NCI-H524 (cell line): ENCODE results near the gene QPRT.
"Not testable (repeated sequence)": the region's sequence is repeated elsewhere in the genome, so short reads cannot be mapped to it uniquely, and the experiment has no call there.

Experiments used
- DNase-seq, 2 experiments: peaks; one replicate each; lab custom pipeline; 2025; lab: John Stamatoyannopoulos, UW

The QPRT gene

DNA sequence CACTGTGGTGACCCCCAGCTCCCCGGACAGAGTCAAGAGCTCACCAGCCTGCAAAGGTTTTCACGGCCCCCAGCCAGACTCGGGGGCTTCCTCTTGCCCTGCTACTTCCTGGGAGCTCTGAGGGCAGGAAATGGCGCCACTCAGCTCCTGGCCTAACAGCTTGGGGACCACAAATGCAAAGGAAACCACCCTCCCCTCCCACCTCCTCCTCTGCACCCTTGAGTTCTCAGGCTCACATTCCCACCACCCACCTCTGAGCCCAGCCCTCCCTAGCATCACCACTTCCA lies 16.3 kb upstream of the QPRT start:
- DNase-seq, result no peak

DNA sequence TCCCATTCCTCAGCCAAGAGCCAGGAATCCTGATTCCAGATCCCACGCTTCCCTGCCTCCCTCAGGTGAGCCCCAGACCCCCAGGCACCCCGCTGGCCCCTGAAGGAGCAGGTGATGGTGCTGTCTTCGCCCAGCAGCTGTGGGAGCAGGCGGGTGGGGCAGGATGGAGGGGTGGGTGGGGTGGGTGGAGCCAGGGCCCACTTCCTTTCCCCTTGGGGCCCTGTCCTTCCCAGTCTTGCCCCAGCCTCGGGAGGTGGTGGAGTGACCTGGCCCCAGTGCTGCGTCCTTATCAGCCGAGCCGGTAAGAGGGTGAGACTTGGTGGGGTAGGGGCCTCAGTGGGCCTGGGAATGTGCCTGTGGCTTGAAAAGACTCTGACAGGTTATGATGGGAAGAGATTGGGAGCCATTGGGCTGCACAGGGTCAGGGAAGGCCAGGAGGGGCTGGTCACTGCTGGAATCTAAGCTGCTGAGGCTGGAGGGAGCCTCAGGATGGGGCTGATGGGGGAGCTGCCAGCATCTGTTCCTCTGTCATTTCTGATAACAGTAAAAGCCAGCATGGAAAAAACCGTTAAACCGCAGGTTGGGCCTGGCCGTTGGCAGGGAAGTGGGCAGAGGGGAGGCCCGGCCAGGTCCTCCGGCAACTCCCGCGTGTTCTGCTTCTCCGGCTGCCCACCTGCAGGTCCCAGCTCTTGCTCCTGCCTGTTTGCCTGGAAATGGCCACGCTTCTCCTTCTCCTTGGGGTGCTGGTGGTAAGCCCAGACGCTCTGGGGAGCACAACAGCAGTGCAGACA lies 15.8 kb upstream of the QPRT start, which contains the start of gene SPN:
SPN (plus strand) TSS at position 232 of the 791 bp plus-strand sequence; CDS start at position 714, 482 bp downstream.
- no peak for DNase-seq

DNA sequence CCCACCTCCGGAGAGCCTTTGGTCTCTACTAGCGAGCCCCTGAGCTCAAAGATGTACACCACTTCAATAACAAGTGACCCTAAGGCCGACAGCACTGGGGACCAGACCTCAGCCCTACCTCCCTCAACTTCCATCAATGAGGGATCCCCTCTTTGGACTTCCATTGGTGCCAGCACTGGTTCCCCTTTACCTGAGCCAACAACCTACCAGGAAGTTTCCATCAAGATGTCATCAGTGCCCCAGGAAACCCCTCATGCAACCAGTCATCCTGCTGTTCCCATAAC lies 15.2 kb upstream of the QPRT start:
- no peak for DNase-seq

DNA sequence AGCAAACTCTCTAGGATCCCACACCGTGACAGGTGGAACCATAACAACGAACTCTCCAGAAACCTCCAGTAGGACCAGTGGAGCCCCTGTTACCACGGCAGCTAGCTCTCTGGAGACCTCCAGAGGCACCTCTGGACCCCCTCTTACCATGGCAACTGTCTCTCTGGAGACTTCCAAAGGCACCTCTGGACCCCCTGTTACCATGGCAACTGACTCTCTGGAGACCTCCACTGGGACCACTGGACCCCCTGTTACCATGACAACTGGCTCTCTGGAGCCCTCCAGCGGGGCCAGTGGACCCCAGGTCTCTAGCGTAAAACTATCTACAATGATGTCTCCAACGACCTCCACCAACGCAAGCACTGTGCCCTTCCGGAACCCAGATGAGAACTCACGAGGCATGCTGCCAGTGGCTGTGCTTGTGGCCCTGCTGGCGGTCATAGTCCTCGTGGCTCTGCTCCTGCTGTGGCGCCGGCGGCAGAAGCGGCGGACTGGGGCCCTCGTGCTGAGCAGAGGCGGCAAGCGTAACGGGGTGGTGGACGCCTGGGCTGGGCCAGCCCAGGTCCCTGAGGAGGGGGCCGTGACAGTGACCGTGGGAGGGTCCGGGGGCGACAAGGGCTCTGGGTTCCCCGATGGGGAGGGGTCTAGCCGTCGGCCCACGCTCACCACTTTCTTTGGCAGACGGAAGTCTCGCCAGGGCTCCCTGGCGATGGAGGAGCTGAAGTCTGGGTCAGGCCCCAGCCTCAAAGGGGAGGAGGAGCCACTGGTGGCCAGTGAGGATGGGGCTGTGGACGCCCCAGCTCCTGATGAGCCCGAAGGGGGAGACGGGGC lies 14.7 kb upstream of the QPRT start:
- peak in 1 of 2 experiments; percentile 20 for DNase-seq

DNA sequence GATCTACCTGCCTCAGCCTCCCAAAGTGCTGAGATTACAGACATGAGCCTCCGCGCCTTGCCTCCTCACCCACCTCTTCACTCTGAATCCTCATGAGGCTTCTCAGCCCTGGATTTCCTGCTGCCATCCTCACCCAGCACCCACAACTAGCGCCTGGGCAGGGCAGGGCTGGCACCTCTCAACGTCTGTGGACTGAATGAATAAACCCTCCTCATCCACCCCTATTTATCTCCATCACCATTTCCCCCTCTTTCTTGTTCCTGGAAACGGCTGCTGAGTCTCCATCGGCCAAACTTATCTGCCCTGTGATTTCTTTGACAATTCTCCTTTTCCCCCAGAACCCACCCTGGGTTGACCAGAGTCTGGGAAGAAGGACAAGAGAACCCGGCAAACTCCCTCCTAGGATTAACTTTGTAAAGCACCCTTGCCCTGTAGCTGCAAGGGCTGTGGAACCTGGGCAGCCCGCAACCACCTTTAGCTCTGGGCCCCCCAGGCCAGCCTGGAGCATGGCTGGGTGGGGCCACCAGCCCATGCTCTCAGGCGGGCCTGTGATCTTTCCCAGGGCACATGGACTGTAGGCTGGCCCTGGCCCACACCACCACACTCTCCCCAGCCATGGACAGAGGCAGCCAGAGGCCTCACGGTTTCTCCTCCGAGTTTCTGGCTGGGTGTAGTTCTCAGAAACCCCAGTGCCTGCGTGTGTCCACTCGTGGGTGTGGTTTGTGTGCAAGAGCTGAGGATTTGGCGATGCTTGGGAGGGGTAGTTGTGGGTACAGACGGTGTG lies 13.5 kb upstream of the QPRT start:
- no peak for DNase-seq

DNA sequence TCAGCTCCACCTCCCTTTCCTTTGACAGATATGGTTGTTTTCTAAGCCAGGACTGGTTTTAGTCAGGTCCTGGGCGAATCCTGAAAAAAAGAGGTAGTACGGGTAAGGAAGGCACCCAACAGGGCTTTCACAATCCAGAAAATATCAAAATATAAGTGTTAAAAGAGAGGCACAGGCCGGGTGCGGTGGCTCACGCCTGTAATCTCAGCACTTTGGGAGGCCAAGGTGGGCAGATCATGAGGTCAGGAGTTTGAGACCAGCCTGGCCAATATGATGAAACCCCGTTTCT lies 11.7 kb upstream of the QPRT start:
- DNase-seq, result not testable (repeated sequence)

DNA sequence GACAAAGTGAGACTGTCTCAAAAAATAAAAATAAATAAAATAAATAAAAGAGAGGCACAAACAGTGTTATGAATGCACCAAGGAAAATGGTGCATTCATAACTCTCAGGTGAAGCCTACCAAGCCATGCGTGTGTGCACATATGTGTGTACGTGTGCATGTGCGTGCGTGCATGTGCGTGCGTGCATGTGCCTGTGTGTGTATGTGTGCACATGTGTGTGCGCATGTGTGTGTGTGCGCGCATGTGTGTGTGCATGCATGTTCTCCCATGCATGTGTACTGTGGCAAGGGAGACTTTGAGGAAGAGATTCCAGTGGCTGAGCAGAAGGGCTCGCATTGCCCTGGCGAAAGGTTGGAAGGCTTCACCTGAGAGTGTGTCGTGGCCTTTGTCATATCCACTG lies 11.2 kb upstream of the QPRT start:
- DNase-seq, result no peak

DNA sequence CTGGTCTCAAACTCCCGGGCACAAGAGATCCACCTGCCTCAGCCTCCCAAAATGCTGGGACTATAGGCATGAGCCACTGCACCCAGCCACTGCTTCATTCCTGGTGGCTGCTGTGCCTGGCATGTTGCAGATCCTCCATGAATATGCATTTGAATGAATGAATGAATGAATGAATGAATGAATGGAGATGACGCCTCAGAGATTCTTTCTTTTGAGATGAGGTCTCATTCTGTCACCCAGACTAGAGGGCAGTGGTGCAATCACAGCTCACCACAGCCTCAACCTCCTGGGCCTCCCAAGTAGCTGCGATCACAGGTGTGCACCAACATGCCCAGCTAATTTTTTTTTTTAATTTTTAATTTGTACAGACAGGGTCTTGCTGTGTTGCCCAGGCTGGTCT lies 10.7 kb upstream of the QPRT start:
- no peak for DNase-seq

DNA sequence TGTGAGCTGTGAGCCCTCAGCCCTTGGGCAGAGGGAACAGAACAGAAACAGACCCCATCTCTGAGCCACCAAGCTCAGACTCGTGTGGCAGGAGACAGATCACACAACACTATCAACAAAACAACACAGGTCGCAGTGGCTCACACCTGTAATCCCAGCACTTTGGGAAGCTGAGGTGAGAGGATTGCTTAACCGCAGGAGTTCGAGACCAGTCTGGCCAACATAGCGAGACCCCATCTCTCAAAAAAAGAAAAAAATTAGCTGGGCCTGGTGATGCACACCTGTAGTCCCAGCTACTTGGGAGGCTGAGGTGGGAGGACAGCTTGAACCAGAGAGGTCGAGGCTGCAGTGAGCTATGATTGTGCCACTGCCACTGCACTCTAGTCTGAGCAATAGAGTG lies 5.5 kb upstream of the QPRT start:
- DNase-seq, result no peak

DNA sequence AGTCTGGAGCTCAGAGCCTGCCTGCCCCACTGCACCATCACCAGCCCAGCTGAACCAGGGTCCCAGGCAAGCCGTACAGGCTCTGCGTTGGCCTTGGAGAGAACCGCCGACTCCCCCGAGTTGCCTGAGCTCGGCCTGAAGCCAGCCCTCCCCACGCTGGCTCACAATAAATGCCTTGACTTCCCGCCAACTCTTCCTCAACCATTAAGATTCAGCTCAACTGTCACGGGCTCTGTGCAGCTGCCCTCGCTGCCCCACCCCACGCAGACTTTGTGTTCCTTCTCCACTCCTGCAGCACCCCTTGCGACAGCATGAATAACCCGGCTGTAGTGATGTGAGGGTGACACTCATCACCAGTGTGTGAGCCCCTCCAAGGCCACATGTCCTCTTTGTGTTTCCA lies 4.8 kb upstream of the QPRT start:
- no peak for DNase-seq

DNA sequence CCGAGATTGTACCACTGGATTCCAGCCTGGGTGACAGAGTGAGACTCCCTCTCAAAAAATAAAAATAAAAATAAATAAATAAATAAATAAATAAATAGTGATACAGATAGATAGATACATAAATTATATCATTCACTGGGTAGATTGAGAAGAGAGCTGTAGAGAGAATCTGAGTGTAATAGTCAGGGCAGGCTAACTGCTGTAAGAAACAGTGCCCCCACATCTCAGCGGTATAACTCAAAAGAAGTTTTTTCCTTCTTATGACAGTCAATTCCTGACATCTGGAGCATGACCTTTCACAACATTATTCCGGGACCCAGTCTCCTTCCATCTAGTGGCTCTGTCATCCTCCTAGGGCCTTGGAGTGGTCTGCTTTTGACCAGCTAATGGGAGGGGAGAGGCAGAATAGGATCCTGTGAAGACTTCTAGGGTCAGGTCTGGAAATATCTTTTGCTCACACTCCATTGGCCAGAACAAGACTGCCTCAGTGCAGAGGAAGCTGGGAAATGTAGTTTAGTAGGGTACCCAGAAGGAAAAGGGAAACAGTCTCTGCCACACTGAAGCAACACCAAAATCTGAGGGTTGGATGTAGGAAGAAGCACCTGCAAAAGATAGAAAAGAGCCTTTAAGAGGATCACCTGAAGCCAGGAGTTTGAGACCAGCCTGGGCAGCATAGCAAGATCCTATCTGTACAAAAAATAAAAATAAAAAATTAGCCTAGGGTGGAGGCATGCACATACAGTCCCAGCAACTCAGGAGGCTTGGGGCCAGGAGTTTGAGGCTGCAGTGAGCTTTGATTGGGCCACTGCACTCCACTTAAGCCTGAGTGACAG lies 3.0 kb upstream of the QPRT start:
- peak; percentile 13 to 61 for DNase-seq

DNA sequence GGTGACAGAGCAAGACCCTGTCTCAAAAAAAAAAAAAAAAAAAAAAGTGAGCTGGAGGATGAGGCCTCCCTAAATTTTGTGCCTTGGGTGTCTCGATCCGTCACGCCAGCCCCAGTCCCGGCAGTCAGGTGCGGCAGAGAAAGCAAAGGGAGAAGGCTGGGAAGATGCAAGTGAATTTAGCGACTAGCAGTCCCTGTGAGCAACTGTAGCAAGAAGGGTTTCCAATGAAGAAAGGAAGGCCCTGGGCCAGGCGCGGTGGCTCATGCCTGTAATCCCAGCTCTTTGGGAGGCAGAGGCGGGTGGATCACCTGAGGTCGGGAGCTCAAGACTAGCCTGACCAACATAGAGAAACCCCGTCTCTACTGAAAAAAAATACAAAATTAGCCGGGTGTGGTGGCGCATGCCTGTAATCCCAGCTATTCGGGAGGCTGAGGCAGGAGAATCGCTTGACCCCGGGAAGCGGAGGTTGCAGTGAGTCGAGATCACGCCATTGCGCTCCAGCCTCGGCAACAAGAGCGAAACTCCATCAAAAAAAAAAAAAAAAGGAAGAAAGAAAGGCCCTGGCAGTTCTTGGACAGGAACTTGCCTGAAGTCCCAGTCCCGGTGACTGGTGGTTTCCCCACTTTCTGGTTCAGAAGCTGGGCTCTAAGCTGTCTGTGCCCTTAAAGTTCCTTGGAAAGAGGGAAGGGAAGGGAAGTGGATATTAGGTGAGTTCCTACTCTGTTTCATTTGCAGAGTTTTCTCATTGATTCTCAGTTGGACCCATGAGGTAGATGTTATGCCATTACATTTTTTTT lies 1.8 kb upstream of the QPRT start:
- no peak for DNase-seq

DNA sequence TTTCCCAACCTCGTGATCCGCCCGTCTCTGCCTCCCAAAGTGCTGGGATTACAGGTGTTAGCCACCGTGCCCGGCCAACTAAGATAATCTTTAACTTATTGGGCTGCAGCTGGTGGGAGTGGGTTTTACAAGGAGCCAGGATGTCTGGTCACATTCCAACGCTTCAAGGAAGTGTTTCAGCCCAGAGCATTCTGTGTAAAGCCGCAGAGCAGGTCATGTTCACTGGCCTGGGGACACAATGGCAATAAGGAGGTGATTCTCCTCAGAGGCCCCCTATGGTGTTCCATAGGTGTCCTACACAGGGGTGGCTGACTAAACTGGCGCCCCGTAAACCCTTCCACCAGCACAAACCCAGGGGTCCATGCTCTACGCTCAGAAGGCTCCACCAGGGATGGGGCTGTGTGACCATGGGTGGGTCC lies 1.2 kb downstream of the QPRT start:
- peak in 1 of 2 experiments; percentile 22 for DNase-seq

DNA sequence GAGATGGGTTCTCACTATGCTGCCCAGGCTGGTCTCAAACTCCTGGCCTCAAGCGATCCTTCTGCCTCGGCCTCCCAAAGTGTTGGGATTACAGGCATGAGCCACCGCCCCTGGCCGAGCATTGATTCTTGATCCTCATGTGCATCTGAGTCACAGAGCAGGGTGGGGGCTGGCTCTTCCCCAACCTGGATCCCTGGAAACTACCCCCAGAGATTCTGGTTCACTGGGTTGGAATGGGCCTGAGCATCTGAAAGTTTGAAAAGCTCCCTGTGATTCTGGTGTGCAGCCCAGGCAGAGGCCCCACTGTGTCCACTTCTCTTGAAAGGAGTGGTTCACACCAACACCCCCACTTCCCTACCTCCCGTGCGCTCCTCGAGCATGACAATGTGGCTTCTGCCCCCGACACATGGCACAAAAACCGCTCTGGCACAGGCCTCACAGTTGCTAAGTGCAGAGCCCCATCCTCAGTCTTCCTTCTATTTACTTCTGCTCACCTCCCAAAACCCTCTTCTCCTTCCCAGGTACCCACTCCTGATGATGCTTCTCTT lies 4.6 kb downstream of the QPRT start:
- DNase-seq, result no peak

DNA sequence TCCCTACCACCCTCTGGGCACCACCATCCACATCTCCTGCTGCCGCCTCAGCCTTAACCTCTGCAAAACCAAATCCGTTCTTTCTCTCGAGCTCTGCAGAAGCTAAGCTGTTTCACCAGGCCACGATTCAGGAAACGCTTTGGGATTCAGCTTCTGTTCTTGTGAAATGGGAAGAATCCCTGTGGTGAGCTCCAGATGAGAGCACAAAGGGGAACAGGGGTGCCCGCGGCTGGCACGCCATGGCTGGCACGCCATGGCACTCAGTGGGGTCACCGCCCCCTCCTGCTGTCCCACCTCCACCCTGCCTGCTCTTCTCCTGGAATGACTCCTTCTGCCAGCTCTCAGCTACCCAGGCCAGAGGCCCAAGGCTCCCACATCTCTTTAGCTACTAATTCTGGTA lies 5.7 kb downstream of the QPRT start:
- no peak for DNase-seq

DNA sequence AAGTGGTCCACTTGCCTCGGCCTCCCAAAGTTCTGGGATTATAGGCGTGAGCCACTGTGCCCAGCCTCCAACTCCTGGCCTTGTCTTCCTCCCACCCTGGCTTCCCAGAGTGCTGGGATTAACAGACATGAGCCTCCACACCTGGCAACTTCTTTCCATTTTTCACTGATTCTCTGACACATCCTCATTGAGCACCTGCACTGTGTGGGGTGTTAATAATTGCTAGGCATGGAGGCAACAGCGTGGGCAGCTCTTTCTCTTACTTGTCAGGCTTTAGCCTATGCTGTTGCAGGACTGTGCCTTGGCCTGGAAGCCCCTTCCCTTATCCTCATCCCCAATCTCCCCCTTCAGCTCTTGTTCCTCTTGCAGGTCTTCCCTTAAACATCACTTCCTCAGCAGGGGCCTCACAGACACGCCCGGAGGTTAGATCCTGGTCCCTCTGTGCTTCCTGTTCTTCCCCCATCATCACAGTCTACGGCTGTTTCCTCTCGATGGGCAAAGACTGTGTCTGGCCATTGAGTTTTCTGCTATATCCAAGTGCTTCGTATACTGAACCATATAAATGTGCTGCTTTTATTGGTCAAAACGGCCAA lies 7.9 kb downstream of the QPRT start:
- no peak for DNase-seq

DNA sequence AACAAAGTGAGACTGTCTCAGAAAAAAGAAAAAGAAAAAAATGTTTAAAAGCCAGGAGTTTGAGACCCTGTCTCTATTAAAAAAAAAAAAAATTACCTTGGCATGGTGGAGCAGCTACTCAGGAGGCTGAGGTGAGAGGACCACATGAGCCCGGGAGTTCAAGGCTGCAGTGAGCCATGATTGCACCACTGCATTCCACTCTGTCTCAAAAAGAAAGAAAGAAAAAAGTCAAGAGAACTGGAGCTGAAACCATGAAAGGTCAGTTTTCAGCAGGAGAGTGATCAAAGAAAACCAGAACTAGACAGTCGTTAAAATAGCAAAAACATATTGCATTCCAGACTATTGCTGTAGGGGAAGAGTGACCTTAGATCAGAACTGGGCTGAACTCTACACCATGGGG lies 8.8 kb downstream of the QPRT start:
- DNase-seq, result no peak

DNA sequence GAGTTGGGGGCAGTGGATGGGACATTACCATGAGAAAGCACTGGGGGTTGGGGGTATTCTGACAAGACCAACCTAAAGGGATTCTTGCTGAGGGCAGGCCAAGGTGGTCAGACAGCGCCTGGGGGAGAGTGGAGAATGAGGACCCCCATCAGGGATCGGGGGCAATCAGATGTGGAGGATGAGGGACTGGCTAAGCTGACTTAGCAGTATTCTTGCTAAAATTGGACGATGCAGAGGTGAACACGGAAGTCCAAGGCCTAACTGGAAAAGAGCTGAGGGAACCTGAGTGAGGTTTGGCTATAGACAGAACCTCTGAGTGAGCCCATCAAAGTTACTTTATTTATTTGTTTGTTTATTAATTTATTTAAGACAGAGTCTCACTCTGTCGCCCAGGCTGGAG lies 9.2 kb downstream of the QPRT start:
- no peak for DNase-seq

DNA sequence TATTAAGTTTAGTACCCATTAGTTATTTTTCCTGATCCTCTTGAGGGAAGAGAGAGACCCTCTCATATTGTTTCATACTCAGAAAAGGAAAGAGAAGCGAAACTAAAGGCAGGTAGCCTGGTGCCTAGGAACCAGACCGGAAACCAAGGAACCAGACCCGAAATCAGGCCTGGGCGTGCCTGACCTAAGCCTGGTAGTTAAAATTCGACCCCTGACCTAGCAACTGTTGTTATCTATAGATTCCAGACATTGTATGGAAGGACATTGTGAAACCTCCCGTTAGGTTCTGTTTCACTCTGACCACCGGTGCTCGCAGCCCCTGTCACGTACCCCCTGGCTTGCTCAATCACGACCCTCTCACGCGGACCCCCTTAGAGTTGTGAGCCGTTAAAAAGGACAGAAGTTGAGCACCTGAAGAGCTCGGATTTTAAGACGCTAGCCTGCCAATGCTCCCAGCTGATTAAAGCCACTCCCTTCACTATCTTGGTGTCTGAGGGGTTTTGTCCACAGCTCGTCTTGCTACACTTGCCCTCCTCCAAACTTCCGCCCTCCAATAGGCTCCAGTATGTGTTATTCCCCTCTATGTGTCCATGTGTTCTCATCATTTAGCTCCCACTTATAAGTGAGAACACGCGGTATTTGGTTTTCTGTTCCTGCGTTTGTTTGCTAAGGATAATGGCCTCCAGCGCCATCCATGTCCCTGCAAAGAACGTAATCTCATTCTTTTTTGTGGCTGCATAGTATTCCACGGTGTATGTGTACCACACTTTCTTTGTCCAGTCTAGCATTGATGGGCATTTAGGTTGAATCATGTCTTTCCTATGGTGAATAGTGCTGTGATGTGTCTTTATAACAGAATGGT lies 10.7 kb downstream of the QPRT start:
- not testable (repeated sequence) for DNase-seq

DNA sequence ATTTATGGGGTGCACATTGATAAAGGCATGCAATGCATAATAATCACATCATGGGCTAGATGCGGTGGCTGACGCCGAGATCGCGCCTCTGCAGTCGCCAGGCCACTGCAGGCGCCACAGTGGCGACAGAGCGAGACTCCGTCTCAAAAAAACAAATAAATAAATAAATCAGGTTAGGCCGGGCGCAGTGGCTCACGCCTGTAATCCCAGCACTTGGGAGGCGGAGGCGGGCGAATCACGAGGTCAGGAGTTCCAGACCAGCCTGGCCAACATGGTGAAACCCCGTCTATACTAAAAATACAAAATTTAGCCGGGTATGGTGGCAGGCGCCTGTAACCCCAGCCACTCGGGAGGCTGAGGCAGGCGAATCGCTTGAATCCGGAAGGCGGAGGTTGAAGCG lies 13.6 kb downstream of the QPRT start:
- DNase-seq, result not testable (repeated sequence)
